HG03280 (cell line): ENCODE measurements around the gene KDR.

Experiments
- ATAC-seq: cut with Tn5 transposase; IDR thresholded peaks from one replicate; pipeline ENCODE4 v1.9.1; 2021; ENCODE audit warnings: mild to moderate bottlenecking, moderate library complexity; ENCODE audit not compliant: unreplicated experiment

Gene KDR

GRCh38 chr4:55124322-55125076 is 896 bp downstream of the KDR start:
- no peak for ATAC-seq

- ATAC-seq, result no peak
Measured at GRCh38 chr4:55123791-55124190, 1.6 kb downstream of the KDR start.

- no peak for ATAC-seq
Measured at GRCh38 chr4:55122235-55122634, 3.2 kb downstream of the KDR start.

- no peak for ATAC-seq
Measured at GRCh38 chr4:55121246-55121645, 4.1 kb downstream of the KDR start.

GRCh38 chr4:55118397-55118796 is 7.0 kb downstream of the KDR start:
- no peak for ATAC-seq

GRCh38 chr4:55117511-55117910 is 7.9 kb downstream of the KDR start:
- ATAC-seq, result no peak

GRCh38 chr4:55116450-55116849 is 8.9 kb downstream of the KDR start:
- ATAC-seq, result no peak

GRCh38 chr4:55111601-55112000 is 13.8 kb downstream of the KDR start:
- ATAC-seq, result no peak

- no peak for ATAC-seq
Measured at GRCh38 chr4:55110131-55110530, 15.3 kb downstream of the KDR start.

- no peak for ATAC-seq
Measured at GRCh38 chr4:55107054-55107453, 18.3 kb downstream of the KDR start.

- ATAC-seq, result no peak
Measured at GRCh38 chr4:55103224-55103623, 22.2 kb downstream of the KDR start.

- ATAC-seq, result no peak
Measured at GRCh38 chr4:55099816-55100215, 25.6 kb downstream of the KDR start.

GRCh38 chr4:55098456-55099204 is 26.8 kb downstream of the KDR start:
- ATAC-seq, result no peak

- ATAC-seq, result no peak
Measured at GRCh38 chr4:55096619-55097018, 28.8 kb downstream of the KDR start.

GRCh38 chr4:55096045-55096444 is 29.4 kb downstream of the KDR start:
- no peak for ATAC-seq

GRCh38 chr4:55092504-55092903 is 32.9 kb downstream of the KDR start:
- ATAC-seq, result no peak

- ATAC-seq, result no peak
Measured at GRCh38 chr4:55089916-55090315, 35.5 kb downstream of the KDR start.

- ATAC-seq, result no peak
Measured at GRCh38 chr4:55087913-55088260, 37.5 kb downstream of the KDR start.

GRCh38 chr4:55087009-55087912 is 38.1 kb downstream of the KDR start:
- ATAC-seq, result no peak

- no peak for ATAC-seq
Measured at GRCh38 chr4:55086578-55086977, 38.8 kb downstream of the KDR start.

- no peak for ATAC-seq
Measured at GRCh38 chr4:55083735-55084134, 41.7 kb downstream of the KDR start.

GRCh38 chr4:55082756-55083155 is 42.6 kb downstream of the KDR start:
- ATAC-seq, result no peak
